ENCODE results near the gene IGFBP2. TPM values are rescaled to one million over a fixed set of nuclear protein-coding genes. Genes with fewer than 3 reads are reported as not detected.

The IGFBP2 gene
- total RNA-seq, 6 experiments from 2014 or later: 0.28 to 0.40 TPM; not detected in 4

- Mint-ChIP-seq H3K4me3 (peak overlapping the region; percentile 88), H3K27me3 (ENCODE audit: insufficient read depth) (peaks cover 27% of the 10 kb centered on the region), H3K4me1 (ENCODE audit: low read depth) (peaks cover 68% of the 10 kb centered on the region), H3K9me3 (no peaks in the 10 kb centered on the region), H3K36me3 (ENCODE audit: low read depth) (no peaks in the 10 kb centered on the region), H3K27ac (peak overlapping the region; percentile 50; the same call in 1 of the 2 replicates)
- DNase-seq: peak; percentile 47
- no peak for TF ChIP-seq CTCF (IDR thresholded peaks at IDR 0.05)
Observed at GRCh38 chr2:216692636-216693413, 59.6 kb downstream of the IGFBP2 start.

- peaks cover 68% of the 10 kb centered on the region for H3K4me1 Mint-ChIP-seq (ENCODE audit: low read depth)
- no peak for TF ChIP-seq CTCF (IDR thresholded peaks at IDR 0.05)
- H3K27me3 Mint-ChIP-seq (ENCODE audit: insufficient read depth): peaks cover 27% of the 10 kb centered on the region
- H3K36me3 Mint-ChIP-seq (ENCODE audit: low read depth): no peaks in the 10 kb centered on the region
- peak overlapping the region; percentile 88 for H3K4me3 Mint-ChIP-seq
- no peaks in the 10 kb centered on the region for H3K9me3 Mint-ChIP-seq
- no peak for DNase-seq
- H3K27ac Mint-ChIP-seq: no peak overlapping the region
Observed at GRCh38 chr2:216693414-216694080, 60.3 kb downstream of the IGFBP2 start.

GRCh38 chr2:216694082-216694825 lies 61.0 kb downstream of the IGFBP2 start:
- H3K4me1 Mint-ChIP-seq (ENCODE audit: low read depth): peaks cover 68% of the 10 kb centered on the region
- H3K9me3 Mint-ChIP-seq: no peaks in the 10 kb centered on the region
- no peak overlapping the region for H3K27ac Mint-ChIP-seq
- H3K27me3 Mint-ChIP-seq (ENCODE audit: insufficient read depth): peaks cover 24% of the 10 kb centered on the region
- no peak for TF ChIP-seq CTCF (IDR thresholded peaks at IDR 0.05)
- H3K36me3 Mint-ChIP-seq (ENCODE audit: low read depth): no peaks in the 10 kb centered on the region
- peak overlapping the region; percentile 88 for H3K4me3 Mint-ChIP-seq
- peak; percentile 18 for DNase-seq

DNA sequence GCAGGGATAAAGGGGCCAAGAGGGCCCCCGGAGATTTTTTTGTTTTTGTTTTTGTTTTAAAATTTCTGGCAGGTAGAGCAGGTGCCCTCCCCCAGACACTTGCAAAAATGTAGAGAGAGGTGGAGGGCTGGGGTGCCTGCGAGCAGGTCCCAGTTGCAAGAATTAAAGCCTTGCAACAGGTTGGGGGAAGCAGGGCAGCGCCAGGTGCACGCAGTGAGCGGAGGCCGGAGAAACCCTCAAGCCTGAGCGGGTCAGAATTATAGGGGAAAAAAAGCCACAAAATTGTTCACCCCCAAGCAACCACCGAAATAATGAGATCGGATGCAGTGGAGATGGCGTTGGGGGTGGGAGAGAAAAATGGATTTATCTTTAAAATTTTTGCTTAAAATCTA lies 61.6 kb downstream of the IGFBP2 start:
- peaks cover 68% of the 10 kb centered on the region for H3K4me1 Mint-ChIP-seq (ENCODE audit: low read depth)
- no peak for TF ChIP-seq CTCF (IDR thresholded peaks at IDR 0.05)
- no peaks in the 10 kb centered on the region for H3K9me3 Mint-ChIP-seq
- H3K27ac Mint-ChIP-seq: no peak overlapping the region
- H3K27me3 Mint-ChIP-seq (ENCODE audit: insufficient read depth): peaks cover 21% of the 10 kb centered on the region
- no peaks in the 10 kb centered on the region for H3K36me3 Mint-ChIP-seq (ENCODE audit: low read depth)
- H3K4me3 Mint-ChIP-seq: peak overlapping the region; percentile 88
- no peak for DNase-seq

DNA sequence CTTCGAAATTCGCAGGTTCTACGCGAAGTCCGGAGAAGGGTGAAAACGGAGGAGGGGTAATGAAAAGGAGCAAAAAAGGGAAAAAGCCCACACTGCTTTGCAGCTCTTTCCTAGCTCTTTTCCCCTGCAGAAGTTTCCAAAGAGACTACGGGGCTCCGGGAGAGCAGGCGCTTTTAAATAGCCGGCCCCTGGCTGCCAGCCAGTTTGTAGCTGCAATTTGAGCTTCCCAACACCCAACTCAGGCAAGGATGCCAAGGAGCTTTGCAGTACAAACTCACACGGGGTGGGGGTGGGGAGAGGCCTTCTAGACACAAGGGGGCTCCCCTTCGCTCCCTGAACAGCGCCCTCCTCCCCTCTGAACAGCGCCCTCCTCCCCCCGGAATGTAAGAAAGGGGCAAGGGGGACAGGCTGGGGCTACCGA lies 62.2 kb downstream of the IGFBP2 start, which contains the start of gene IGFBP5:
IGFBP5 (minus strand) TSS at position 149 of the 421 bp plus-strand sequence. CDS start 774 bp downstream, outside the sequence.
- peak; percentile 34; the same call in 1 of the 2 replicates for TF ChIP-seq CTCF (IDR thresholded peaks at IDR 0.05)
- Mint-ChIP-seq H3K27ac (no peak within 1 kb of the TSS), H3K9me3 (no peaks in the 10 kb centered on the region), H3K4me3 (peak within 1 kb of the TSS; percentile 88), H3K27me3 (ENCODE audit: insufficient read depth) (peaks cover 21% of the 10 kb centered on the region), H3K4me1 (ENCODE audit: low read depth) (peaks cover 62% of the 10 kb centered on the region), H3K36me3 (ENCODE audit: low read depth) (no peaks in the 10 kb centered on the region)
- peak; percentile 40 for DNase-seq
